ENCODE results near the gene PPP1R14D.

- TF ChIP-seq REST (IDR thresholded peaks at IDR 0.05; ENCODE audit: insufficient read depth in 1 of 2, low read depth in 2 of 2, low read length in 2 of 2) (no peak), POLR2AphosphoS5 (IDR thresholded peaks at IDR 0.05; ENCODE audit: low read depth, low read length) (no peak), SIN3A (IDR thresholded peaks at IDR 0.05; ENCODE audit: borderline replicate concordance, insufficient read depth, low read length) (no peak), TAF1 (IDR thresholded peaks at IDR 0.05; ENCODE audit: borderline replicate concordance, insufficient read depth, low read length) (no peak)
Measured at GRCh38 chr15:40770147-40770721, 58.3 kb downstream of the PPP1R14D start.
